ENCODE measurements around the gene CHMP1A.

CHMP1A gene

DNA sequence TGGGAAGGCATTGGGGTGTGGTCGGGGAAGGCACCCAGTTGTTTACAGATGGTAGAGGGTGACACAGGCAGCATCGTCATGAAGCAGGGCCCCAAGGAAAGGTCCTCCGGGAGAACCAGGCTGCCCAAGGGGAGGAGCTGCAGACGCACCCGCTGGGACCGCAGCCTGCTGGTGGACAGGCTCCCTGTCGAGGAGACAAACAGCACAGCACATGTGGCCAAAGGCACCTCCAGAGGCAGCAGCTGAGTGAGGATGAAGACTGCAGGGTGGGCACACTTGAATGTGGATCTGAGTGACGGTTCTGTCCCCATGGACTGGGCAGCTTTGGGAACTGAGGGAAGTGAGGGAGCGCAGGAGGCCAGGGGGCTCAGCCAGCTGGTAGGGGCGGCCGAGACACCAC is 12.4 kb downstream of the CHMP1A start:
- no peak overlapping the region for H2AK5ac ChIP-seq (ENCODE audit: low read length)
- H3K27ac ChIP-seq (ENCODE audit: low read depth, low read length), result no peak overlapping the region
- H3K9ac ChIP-seq (ENCODE audit: low read length), result no peak overlapping the region
- no peak overlapping the region for H3K4ac ChIP-seq (ENCODE audit: low read depth, low read length)
- no peak overlapping the region for H2BK120ac ChIP-seq (ENCODE audit: insufficient read depth, low read length, poor library complexity)
- no peak overlapping the region for H3K18ac ChIP-seq (ENCODE audit: low read length)
- no peak overlapping the region for H4K8ac ChIP-seq (ENCODE audit: low read depth, low read length)
- no peak for DNase-seq
- no peak overlapping the region for H4K91ac ChIP-seq (ENCODE audit: low read depth, low read length)
- no peak overlapping the region for H3K4me3 ChIP-seq (ENCODE audit: low read depth, low read length)
- no CpG with 5 or more reads among the region's 11 CpGs for WGBS (ENCODE audit: extremely low coverage, insufficient coverage, insufficient read length)
- H3K4me2 ChIP-seq (ENCODE audit: low read length), result no peak overlapping the region
- H3K36me3 ChIP-seq (ENCODE audit: control insufficient read depth in 1 of 2, insufficient read depth in 2 of 2, low read length in 2 of 2), result peaks cover 44 to 48% of the 10 kb centered on the region in 2 experiments
- H3K79me1 ChIP-seq (ENCODE audit: low read length), result no peaks in the 10 kb centered on the region
- H2AFZ ChIP-seq (ENCODE audit: insufficient read depth, low read length, poor library complexity), result no peak overlapping the region
- no peak overlapping the region for H2BK12ac ChIP-seq (ENCODE audit: low read length)
- no peaks in the 10 kb centered on the region for H3K27me3 ChIP-seq (ENCODE audit: insufficient read depth, low read length)
- H3K9me3 ChIP-seq (ENCODE audit: insufficient read depth, low read depth, low read length), result peaks cover 9% of the 10 kb centered on the region
- no peak overlapping the region for H3K14ac ChIP-seq (ENCODE audit: low read length)
- H3K79me2 ChIP-seq (ENCODE audit: control insufficient read depth, insufficient read depth, low read length, poor library complexity), result no peaks in the 10 kb centered on the region
- no peak overlapping the region for H3K23ac ChIP-seq (ENCODE audit: low read length)
- no peak overlapping the region for H4K12ac ChIP-seq (ENCODE audit: low read depth, low read length)
- no peaks in the 10 kb centered on the region for H3K4me1 ChIP-seq (ENCODE audit: control insufficient read depth in 1 of 2, insufficient read depth in 2 of 2, low read length in 2 of 2)
- H2BK5ac ChIP-seq (ENCODE audit: low read depth, low read length, poor library complexity), result no peak overlapping the region

DNA sequence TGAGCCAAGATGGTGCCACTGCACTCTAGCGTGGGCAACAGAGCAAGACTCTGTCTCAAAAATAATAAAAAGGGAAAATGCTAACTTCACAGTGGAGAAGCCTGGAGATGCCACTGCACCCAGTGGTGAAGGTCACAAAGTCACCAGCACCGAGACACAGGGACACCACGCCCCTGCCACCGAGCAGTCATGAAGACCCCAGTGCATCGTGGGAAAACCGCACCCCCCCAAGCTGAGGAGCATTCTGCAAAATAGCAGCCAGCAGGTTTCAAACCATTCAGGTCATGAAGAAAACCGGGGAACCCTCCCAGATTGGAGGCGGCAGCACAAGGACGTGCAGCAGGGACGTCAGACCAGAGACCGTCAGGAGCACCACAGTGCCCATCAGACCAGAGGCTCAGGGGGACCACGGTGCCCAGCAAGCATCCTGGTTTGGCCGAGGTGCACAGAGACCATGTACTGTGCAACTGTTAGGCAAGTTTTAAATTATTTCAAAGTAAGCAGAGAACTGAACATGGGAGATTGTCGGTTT is 13.7 kb downstream of the CHMP1A start:
- Histone ChIP-seq H3K27me3 (ENCODE audit: insufficient read depth, low read length) (no peaks in the 10 kb centered on the region), H3K9me3 (ENCODE audit: insufficient read depth, low read depth, low read length) (peaks cover 9% of the 10 kb centered on the region), H3K18ac (ENCODE audit: low read length) (no peak overlapping the region), H3K4me1 (ENCODE audit: control insufficient read depth in 1 of 2, insufficient read depth in 2 of 2, low read length in 2 of 2) (no peaks in the 10 kb centered on the region), H3K36me3 (ENCODE audit: control insufficient read depth in 1 of 2, insufficient read depth in 2 of 2, low read length in 2 of 2) (peaks cover 38 to 40% of the 10 kb centered on the region in 2 experiments), H3K4me2 (ENCODE audit: low read length) (no peak overlapping the region), H4K12ac (ENCODE audit: low read depth, low read length) (no peak overlapping the region), H3K4ac (ENCODE audit: low read depth, low read length) (no peak overlapping the region), H3K27ac (ENCODE audit: low read depth, low read length) (no peak overlapping the region), H2AFZ (ENCODE audit: insufficient read depth, low read length, poor library complexity) (no peak overlapping the region), H3K79me2 (ENCODE audit: control insufficient read depth, insufficient read depth, low read length, poor library complexity) (no peaks in the 10 kb centered on the region), H2BK120ac (ENCODE audit: insufficient read depth, low read length, poor library complexity) (no peak overlapping the region), H3K14ac (ENCODE audit: low read length) (no peak overlapping the region), H3K4me3 (ENCODE audit: low read depth, low read length) (no peak overlapping the region), H2AK5ac (ENCODE audit: low read length) (no peak overlapping the region), H3K9ac (ENCODE audit: low read length) (no peak overlapping the region), H4K91ac (ENCODE audit: low read depth, low read length) (no peak overlapping the region), H3K23ac (ENCODE audit: low read length) (no peak overlapping the region), H3K79me1 (ENCODE audit: low read length) (no peaks in the 10 kb centered on the region), H4K8ac (ENCODE audit: low read depth, low read length) (no peak overlapping the region), H2BK5ac (ENCODE audit: low read depth, low read length, poor library complexity) (no peak overlapping the region), H2BK12ac (ENCODE audit: low read length) (no peak overlapping the region)
- WGBS (ENCODE audit: extremely low coverage, insufficient coverage, insufficient read length), result no CpG with 5 or more reads among the region's 14 CpGs
- no peak for DNase-seq

DNA sequence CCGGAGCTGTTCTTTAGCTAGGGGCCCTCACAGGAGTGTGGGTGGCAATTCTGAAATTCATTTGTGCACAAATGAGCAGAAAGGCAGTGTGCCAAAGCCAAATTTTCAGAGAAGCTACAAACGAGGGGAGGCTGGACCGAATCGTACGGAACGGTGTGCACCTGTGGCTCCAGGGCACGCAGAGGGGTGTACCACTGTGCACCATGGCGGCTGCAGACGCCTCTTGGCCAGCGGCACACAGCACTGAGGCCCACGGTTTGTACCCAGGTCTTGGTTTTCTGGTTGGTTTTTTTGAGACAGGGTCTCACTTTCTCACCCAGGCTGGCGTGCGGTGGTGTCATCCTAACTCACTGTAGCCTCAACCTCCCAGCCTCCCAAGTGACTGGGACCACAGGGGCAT is 14.9 kb downstream of the CHMP1A start:
- no peak overlapping the region for H3K4ac ChIP-seq (ENCODE audit: low read depth, low read length)
- no peak overlapping the region for H4K8ac ChIP-seq (ENCODE audit: low read depth, low read length)
- H3K79me1 ChIP-seq (ENCODE audit: low read length), result no peaks in the 10 kb centered on the region
- H3K18ac ChIP-seq (ENCODE audit: low read length), result no peak overlapping the region
- H2AK5ac ChIP-seq (ENCODE audit: low read length), result no peak overlapping the region
- no CpG with 5 or more reads among the region's 13 CpGs for WGBS (ENCODE audit: extremely low coverage, insufficient coverage, insufficient read length)
- H3K27me3 ChIP-seq (ENCODE audit: insufficient read depth, low read length), result no peaks in the 10 kb centered on the region
- no peak overlapping the region for H3K4me2 ChIP-seq (ENCODE audit: low read length)
- H4K91ac ChIP-seq (ENCODE audit: low read depth, low read length), result no peak overlapping the region
- no peak overlapping the region for H3K9ac ChIP-seq (ENCODE audit: low read length)
- DNase-seq, result no peak
- H2BK12ac ChIP-seq (ENCODE audit: low read length), result no peak overlapping the region
- no peak overlapping the region for H4K12ac ChIP-seq (ENCODE audit: low read depth, low read length)
- no peak overlapping the region for H3K27ac ChIP-seq (ENCODE audit: low read depth, low read length)
- H3K14ac ChIP-seq (ENCODE audit: low read length), result no peak overlapping the region
- H3K4me3 ChIP-seq (ENCODE audit: low read depth, low read length), result no peak overlapping the region
- no peak overlapping the region for H2AFZ ChIP-seq (ENCODE audit: insufficient read depth, low read length, poor library complexity)
- no peak overlapping the region for H2BK5ac ChIP-seq (ENCODE audit: low read depth, low read length, poor library complexity)
- H3K23ac ChIP-seq (ENCODE audit: low read length), result no peak overlapping the region
- no peaks in the 10 kb centered on the region for H3K79me2 ChIP-seq (ENCODE audit: control insufficient read depth, insufficient read depth, low read length, poor library complexity)
- peaks cover 9% of the 10 kb centered on the region for H3K9me3 ChIP-seq (ENCODE audit: insufficient read depth, low read depth, low read length)
- no peak overlapping the region for H2BK120ac ChIP-seq (ENCODE audit: insufficient read depth, low read length, poor library complexity)
- no peaks in the 10 kb centered on the region for H3K4me1 ChIP-seq (ENCODE audit: control insufficient read depth in 1 of 2, insufficient read depth in 2 of 2, low read length in 2 of 2)
- peaks cover 33 to 35% of the 10 kb centered on the region in 2 experiments for H3K36me3 ChIP-seq (ENCODE audit: control insufficient read depth in 1 of 2, insufficient read depth in 2 of 2, low read length in 2 of 2)

DNA sequence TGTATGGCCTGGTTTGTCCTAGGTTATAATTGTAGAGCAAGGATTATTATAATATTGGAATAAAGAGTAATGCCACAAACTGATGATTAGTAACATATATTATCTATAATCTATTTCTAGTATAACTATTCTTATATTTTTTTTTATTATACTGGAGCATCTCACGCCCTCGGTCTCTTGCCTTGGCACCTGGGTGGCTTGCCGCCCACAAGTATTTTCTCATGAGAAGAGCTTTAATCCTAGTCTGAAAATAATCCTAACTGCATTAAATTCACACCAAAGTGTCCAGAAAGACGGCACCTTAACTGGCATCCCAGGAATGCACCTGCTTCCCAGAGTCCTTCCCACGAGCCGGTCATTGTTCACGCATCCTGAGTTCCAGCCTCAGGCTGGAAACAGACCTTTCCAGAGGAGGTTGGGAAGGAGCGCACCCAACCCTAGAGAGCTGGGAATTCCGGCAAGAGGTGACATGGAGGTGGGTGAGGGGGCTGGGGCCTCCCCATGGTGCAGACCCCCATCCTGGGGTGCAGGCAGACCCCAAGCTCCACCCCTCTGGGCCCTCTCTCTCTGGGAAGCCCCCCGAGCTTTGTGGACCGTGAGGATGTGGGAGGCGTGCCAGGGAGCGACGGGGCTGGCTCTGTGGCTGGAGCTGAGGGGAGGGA is 15.9 kb downstream of the CHMP1A start:
- Histone ChIP-seq H4K8ac (ENCODE audit: low read depth, low read length) (no peak overlapping the region), H2AK5ac (ENCODE audit: low read length) (no peak overlapping the region), H3K27ac (ENCODE audit: low read depth, low read length) (no peak overlapping the region), H3K9ac (ENCODE audit: low read length) (no peak overlapping the region), H3K4me1 (ENCODE audit: control insufficient read depth in 1 of 2, insufficient read depth in 2 of 2, low read length in 2 of 2) (peaks cover 0 to 7% of the 10 kb centered on the region in 2 experiments), H4K12ac (ENCODE audit: low read depth, low read length) (no peak overlapping the region), H3K36me3 (ENCODE audit: control insufficient read depth in 1 of 2, insufficient read depth in 2 of 2, low read length in 2 of 2) (peaks cover 23 to 25% of the 10 kb centered on the region in 2 experiments), H3K4me2 (ENCODE audit: low read length) (no peak overlapping the region), H3K18ac (ENCODE audit: low read length) (no peak overlapping the region), H3K23ac (ENCODE audit: low read length) (no peak overlapping the region), H3K79me2 (ENCODE audit: control insufficient read depth, insufficient read depth, low read length, poor library complexity) (no peaks in the 10 kb centered on the region), H3K9me3 (ENCODE audit: insufficient read depth, low read depth, low read length) (peaks cover 6% of the 10 kb centered on the region), H3K27me3 (ENCODE audit: insufficient read depth, low read length) (no peaks in the 10 kb centered on the region), H2BK5ac (ENCODE audit: low read depth, low read length, poor library complexity) (no peak overlapping the region), H3K4me3 (ENCODE audit: low read depth, low read length) (no peak overlapping the region), H2BK12ac (ENCODE audit: low read length) (no peak overlapping the region), H3K4ac (ENCODE audit: low read depth, low read length) (no peak overlapping the region), H3K14ac (ENCODE audit: low read length) (no peak overlapping the region), H4K91ac (ENCODE audit: low read depth, low read length) (no peak overlapping the region), H2AFZ (ENCODE audit: insufficient read depth, low read length, poor library complexity) (no peak overlapping the region), H3K79me1 (ENCODE audit: low read length) (no peaks in the 10 kb centered on the region), H2BK120ac (ENCODE audit: insufficient read depth, low read length, poor library complexity) (no peak overlapping the region)
- no CpG with 5 or more reads among the region's 14 CpGs for WGBS (ENCODE audit: extremely low coverage, insufficient coverage, insufficient read length)
- DNase-seq, result peak in 1 of 2 donors; percentile 28

All from trophoblast cell (in vitro differentiated cells and primary cell).